ENCODE data around the gene ATP2B3.
A peak's percentile ranks its signal among the peaks of the same experiment; 100 is the strongest.

DNA sequence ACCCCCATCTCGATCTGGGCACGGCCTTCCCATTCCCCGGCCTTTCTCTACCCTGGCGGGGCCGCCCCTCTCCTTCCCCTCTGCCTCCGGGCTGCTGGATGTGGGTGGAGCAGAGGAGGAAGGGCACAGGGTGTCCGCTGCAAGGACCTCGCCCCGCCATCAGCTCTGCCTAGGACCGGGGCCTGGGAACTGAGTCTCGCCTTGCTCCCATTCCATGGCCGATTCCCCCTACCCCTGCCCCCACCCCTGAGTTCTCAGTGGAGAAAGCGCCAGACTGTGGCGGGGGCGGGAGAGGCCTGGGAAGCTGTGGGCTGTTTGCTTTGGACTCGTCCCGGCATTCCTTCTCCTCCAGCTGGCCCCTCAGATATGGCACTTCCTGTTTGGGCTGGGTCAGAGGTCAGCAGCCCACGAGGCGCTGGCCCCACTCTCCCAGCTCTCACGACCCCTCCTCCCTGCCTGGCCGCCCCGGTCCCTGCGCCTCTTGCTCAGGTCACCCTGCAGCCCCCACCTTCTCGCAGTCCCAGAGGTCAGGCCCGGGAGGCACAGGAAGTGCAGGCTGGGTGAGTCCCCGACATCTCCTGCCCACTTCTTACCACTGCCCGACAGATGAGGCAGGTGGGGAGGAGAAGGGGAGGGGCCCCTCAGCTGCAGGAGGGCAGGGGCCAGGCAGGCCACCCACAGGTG lies 29.1 kb upstream of the ATP2B3 start:
- TF ChIP-seq EZH2 (IDR thresholded peaks at IDR 0.05; ENCODE audit: borderline replicate concordance, low read depth, low read length, severe bottlenecking) (no peak), POLR2A (IDR thresholded peaks at IDR 0.05; ENCODE audit: low read depth, low read length) (no peak), POLR2AphosphoS5 (IDR thresholded peaks at IDR 0.05; ENCODE audit: insufficient read depth, low read depth, low read length) (peak; percentile 80), GATA2 (IDR thresholded peaks at IDR 0.05; ENCODE audit: insufficient read depth, insufficient read length, low read depth, low read length) (peak; percentile 53)
- TF ChIP-seq, protein P1, sequence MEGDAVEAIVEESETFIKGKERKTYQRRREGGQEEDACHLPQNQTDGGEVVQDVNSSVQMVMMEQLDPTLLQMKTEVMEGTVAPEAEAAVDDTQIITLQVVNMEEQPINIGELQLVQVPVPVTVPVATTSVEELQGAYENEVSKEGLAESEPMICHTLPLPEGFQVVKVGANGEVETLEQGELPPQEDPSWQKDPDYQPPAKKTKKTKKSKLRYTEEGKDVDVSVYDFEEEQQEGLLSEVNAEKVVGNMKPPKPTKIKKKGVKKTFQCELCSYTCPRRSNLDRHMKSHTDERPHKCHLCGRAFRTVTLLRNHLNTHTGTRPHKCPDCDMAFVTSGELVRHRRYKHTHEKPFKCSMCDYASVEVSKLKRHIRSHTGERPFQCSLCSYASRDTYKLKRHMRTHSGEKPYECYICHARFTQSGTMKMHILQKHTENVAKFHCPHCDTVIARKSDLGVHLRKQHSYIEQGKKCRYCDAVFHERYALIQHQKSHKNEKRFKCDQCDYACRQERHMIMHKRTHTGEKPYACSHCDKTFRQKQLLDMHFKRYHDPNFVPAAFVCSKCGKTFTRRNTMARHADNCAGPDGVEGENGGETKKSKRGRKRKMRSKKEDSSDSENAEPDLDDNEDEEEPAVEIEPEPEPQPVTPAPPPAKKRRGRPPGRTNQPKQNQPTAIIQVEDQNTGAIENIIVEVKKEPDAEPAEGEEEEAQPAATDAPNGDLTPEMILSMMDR (IDR thresholded peaks at IDR 0.05; ENCODE audit: extremely low read depth in 1 of 2, insufficient read depth in 1 of 2, low read depth in 1 of 2, low read length in 2 of 2): no peak
